CD4-positive, alpha-beta T cell treated with Interferon alpha-2 for 1 hour (primary cell): ENCODE results near the gene BGLAP.
A peak's percentile ranks its signal among the peaks of the same experiment; 100 is the strongest.

Source experiments
- DNase-seq, 2 donors: peaks; one replicate each; pipeline ENCODE4 v3.0.0-alpha.2; 2020 to 2022

BGLAP gene

GRCh38 chr1:156259805-156260204 is 17.8 kb downstream of the BGLAP start:
- DNase-seq, result no peak

- no peak for DNase-seq
Measured at GRCh38 chr1:156260896-156261295, 18.9 kb downstream of the BGLAP start.

- DNase-seq, result no peak
Measured at GRCh38 chr1:156262461-156263287, 20.7 kb downstream of the BGLAP start.

GRCh38 chr1:156263288-156263655 is 21.3 kb downstream of the BGLAP start:
- no peak for DNase-seq

GRCh38 chr1:156266051-156266450 is 24.1 kb downstream of the BGLAP start:
- no peak for DNase-seq

- no peak for DNase-seq
Measured at GRCh38 chr1:156268336-156268735, 26.4 kb downstream of the BGLAP start.

- no peak for DNase-seq
Measured at GRCh38 chr1:156270314-156270713, 28.3 kb downstream of the BGLAP start.

- DNase-seq, result no peak
Measured at GRCh38 chr1:156276532-156276931, 34.5 kb downstream of the BGLAP start.

- no peak for DNase-seq
Measured at GRCh38 chr1:156276966-156277381, 35.0 kb downstream of the BGLAP start.

- DNase-seq, result no peak
Measured at GRCh38 chr1:156279837-156280236, 37.9 kb downstream of the BGLAP start.

- DNase-seq, result peak in 1 of 2 donors; percentile 29
Measured at GRCh38 chr1:156281281-156281680, 39.3 kb downstream of the BGLAP start.

- no peak for DNase-seq
Measured at GRCh38 chr1:156281693-156282478, 39.9 kb downstream of the BGLAP start.

- DNase-seq, result peak; percentile 98
Measured at GRCh38 chr1:156282479-156283222, 40.7 kb downstream of the BGLAP start, which contains the start of gene SMG5. Gene SMG5 (minus strand): TSS chr1:156282825. CDS start chr1:156282680, 145 bp downstream.

- DNase-seq, result no peak
Measured at GRCh38 chr1:156283521-156283920, 41.5 kb downstream of the BGLAP start.

GRCh38 chr1:156284112-156284511 is 42.1 kb downstream of the BGLAP start, which contains the start of gene TMEM79:
Gene TMEM79 (plus strand): TSS chr1:156284325. CDS start chr1:156285227, 902 bp downstream.
- DNase-seq, result no peak

- no peak for DNase-seq
Measured at GRCh38 chr1:156284757-156285156, 42.8 kb downstream of the BGLAP start.

GRCh38 chr1:156285437-156285836 is 43.5 kb downstream of the BGLAP start:
- DNase-seq, result no peak

- DNase-seq, result no peak
Measured at GRCh38 chr1:156286061-156286460, 44.1 kb downstream of the BGLAP start.

GRCh38 chr1:156289857-156290256 is 47.9 kb downstream of the BGLAP start:
- no peak for DNase-seq

GRCh38 chr1:156291226-156292061 is 49.5 kb downstream of the BGLAP start:
- peak; percentile 35 to 64 for DNase-seq
